SH-SY5Y (cell line): ENCODE results near the gene SPR.

Source experiments
- GATA2 ChIP-seq: IDR thresholded peaks from 2 replicates; pipeline ENCODE4 v1.6.1; 2011; ENCODE audit warnings: mild to moderate bottlenecking, low read depth, low read length
- GATA3 ChIP-seq: IDR thresholded peaks from 2 replicates; pipeline ENCODE4 v1.6.1; 2011; ENCODE audit warnings: low read depth, mild to moderate bottlenecking, low read length, moderate library complexity

Gene SPR

DNA sequence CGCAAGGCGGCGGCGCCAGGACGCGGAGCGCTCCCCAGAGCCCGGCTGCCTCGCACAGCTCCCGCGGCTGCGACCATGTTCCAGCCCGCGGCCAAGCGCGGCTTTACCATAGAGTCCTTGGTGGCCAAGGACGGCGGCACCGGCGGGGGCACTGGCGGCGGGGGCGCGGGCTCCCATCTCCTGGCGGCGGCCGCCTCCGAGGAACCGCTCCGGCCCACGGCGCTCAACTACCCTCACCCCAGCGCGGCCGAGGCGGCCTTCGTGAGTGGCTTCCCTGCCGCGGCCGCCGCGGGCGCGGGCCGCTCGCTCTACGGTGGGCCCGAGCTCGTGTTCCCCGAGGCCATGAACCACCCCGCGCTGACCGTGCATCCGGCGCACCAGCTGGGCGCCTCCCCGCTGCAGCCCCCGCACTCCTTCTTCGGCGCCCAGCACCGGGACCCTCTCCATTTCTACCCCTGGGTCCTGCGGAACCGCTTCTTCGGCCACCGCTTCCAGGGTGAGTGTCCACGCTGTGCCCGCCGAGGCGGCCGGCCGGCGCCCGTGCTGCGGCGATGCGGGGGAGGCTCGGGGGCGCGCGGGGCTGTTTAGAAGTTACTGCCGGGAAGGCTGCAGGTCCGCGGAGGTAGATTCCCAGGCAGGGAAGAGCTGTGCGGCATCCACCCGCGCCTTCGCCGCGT, 30.8 kb downstream of the SPR start:
- no peak for TF ChIP-seq GATA2
- TF ChIP-seq GATA3, result no peak

DNA sequence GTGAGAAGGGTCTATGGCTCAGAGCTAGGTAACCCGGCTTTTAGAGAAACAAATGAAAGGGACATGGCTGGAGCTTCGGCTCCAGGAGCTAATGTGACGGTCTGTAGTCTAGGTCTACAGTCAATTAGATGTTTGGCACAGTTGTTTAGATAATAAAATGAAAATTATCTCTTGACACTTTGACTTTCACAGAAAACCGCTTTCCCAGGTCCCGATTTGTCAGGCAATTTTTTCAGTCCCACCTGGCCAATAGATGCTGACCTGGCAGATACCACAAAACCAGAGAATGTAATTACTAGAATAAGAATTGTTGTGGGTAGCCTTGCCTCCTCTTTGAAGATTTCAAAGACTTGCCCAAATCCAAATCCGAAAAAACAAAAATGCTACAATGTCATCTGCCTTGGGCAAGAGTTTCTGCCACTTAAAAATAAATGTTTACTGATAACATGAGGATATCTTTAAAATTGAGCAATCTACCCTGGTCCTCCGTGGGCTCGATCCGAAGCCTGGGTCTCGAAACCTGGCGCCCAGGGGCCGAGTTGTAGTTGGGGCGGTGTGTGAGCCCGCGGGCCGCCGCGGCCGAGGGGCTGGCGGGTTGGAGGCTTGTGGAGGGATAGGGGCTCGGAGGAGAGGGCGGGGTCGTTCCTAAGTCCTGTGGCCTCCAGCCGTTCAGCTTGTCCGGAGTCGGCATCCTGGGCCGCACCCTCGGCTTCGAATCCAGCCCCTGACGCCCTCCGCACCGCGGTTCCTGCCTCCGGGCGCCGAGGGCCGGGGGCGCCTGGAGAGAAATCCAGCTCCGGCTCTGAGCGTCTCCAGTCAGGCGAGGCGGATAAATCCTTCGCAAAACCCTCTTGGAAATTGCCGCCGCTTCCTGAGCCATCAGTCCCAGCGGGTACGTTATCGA, 32.5 kb downstream of the SPR start:
- TF ChIP-seq GATA3 (no peak), GATA2 (no peak)

GRCh38 chr2:72920318-72921087, 33.3 kb downstream of the SPR start:
- no peak for TF ChIP-seq GATA3
- no peak for TF ChIP-seq GATA2

- no peak for TF ChIP-seq GATA2
- no peak for TF ChIP-seq GATA3
Observed at GRCh38 chr2:72921088-72921851, 34.1 kb downstream of the SPR start.

- TF ChIP-seq GATA3 (no peak), GATA2 (no peak)
Observed at GRCh38 chr2:72921853-72922252, 34.6 kb downstream of the SPR start.

- TF ChIP-seq GATA3, result no peak
- no peak for TF ChIP-seq GATA2
Observed at GRCh38 chr2:72923833-72924352, 36.7 kb downstream of the SPR start.

DNA sequence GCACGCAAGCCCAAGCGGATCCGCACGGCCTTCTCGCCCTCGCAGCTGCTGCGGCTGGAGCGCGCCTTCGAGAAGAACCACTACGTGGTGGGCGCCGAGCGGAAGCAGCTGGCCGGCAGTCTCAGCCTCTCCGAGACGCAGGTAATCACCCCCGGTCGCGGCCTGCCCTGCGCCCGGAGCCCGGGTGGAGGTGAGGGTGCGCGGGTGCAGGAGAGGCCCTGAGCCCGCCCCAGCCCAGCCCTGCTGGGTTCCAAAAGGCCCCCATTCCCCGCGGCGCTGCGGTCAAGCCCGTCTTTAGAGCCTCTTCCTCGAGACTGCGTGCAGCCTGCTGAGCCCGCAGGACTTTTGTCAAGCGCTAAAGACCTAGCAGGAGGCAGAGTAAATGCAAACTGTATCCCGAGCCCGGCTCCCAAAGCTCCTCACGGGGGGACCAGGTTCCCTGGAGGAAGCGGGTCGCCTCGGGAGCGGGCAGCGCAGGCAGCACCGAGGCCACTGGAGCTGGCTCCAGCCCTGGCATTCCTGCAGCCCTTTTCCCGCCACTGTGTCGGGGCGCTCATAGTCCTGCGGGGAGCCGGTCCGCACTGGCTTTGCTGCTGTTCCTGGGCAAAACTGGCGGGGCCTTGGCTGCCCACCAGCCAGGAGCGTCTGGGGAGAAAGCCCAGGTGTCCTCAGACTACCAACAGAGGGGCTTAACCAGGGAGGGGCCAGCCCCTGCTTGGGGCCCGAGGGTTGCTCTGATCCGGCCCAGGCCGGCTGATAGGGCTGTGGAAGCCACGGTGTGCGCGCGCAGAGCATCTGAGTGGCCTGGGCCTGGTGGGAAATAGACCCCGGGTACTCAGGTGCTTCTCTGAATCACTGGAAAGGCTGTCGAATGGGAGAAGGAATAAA, 37.4 kb downstream of the SPR start:
- no peak for TF ChIP-seq GATA3
- no peak for TF ChIP-seq GATA2

GRCh38 chr2:72925328-72925943, 38.2 kb downstream of the SPR start:
- no peak for TF ChIP-seq GATA2
- no peak for TF ChIP-seq GATA3

- TF ChIP-seq GATA3 (no peak), GATA2 (no peak)
Observed at GRCh38 chr2:72926368-72926767, 39.2 kb downstream of the SPR start.

DNA sequence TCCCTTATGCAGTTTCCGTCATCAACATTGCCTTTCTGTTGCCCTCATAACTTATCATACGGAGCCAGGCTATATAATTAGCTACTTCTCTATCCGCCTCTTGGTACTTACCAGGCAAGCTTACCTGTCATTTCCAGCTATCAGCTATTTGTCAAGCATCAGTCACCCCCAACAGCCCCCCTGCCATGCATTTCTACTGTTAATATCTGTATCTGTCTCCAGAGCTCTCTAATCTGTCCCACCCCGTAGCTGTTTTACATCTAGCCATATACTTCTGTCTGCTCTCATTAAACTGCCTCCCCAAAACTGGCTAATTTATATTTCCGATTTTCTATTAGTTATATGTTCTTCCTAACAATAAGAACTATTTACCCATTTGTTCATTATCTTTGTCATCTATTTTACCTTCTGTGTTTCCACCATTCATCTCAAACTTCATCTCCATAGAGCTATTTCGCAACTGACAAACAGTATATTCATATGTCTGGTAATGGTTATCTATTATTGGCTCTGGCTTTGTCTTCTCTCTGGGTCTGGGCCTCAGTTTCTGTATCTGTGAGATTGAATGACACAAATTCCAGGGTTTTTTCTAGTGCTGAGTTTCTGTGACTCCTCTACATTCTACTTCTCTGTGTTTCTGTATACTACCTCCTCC, 39.7 kb downstream of the SPR start:
- TF ChIP-seq GATA2 (no peak), GATA3 (no peak)

- TF ChIP-seq GATA2 (no peak), GATA3 (no peak)
Observed at GRCh38 chr2:72927619-72928550, 40.7 kb downstream of the SPR start.
